GM21723 (cell line): Measurements from ENCODE around the gene DES.
A peak's percentile ranks its signal among the peaks of the same experiment; 100 is the strongest.
"Not testable (repeated sequence)": the region's sequence is repeated elsewhere in the genome, so short reads cannot be mapped to it uniquely, and the experiment has no call there.

Experiments
- ATAC-seq: cut with Tn5 transposase; IDR thresholded peaks from one replicate; pipeline ENCODE4 v1.9.1; 2021; ENCODE audit warnings: mild to moderate bottlenecking, moderate library complexity; ENCODE audit not compliant: unreplicated experiment

The DES gene

GRCh38 chr2:219399716-219400478 is 18.3 kb upstream of the DES start:
- ATAC-seq, result no peak

GRCh38 chr2:219400562-219400961 is 17.6 kb upstream of the DES start:
- ATAC-seq, result no peak

DNA sequence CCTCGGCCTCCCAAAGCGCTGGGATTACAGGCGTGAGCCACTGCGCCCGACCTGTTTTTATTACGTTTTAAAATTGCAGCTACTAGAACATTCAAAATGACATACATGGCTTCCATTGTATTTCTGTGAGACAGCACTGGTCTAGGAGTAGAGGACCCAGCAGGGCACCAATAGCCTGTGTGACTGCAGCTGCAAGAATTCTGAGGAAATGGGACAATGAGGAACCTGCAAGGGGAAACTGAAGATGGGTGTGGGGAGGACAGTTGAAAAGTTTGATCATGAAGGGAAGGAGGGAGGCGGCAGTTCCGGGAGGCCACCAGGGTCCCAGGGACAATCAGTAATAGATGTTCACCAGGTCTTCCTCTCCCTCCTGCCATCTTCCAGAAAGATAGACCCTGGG is 16.6 kb upstream of the DES start:
- no peak for ATAC-seq

DNA sequence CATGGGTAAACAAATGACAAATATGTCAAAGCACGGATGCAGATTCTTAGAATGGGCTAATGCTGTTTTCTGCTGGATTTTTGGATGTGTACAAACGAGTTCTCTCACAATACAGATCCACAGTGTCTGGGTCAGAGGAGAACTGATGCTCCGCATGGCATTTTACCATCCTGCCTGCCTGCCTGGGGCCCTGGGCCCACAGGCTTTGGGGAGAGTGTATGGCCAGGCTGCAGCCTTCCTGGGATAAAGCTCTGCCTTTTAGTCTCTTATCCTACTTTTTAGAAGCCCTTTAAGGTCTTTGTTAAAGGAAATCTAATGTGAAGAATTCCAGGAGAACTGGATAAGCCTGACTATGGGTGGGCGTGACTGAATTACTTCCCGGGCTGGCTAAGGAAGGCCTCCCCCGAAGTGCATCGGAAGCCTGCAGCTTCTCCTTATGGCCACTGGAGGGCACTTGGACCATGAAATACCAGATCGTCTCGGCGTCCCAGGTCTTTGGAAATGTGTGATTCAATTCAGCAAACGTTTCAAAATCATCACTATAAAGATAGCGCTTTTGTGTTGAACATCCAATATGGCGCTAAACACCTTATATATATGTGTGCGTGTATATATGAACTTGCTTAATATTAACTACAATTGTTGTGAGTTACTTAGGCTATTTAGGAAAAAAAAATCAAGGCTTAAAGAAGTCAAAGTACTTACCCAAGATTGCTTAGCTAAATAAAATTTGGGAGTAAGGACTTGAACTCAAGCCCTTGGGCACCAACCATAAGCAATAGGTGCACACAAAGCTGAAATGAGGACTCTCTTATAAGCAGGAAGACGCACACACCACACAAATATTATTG is 15.3 kb upstream of the DES start:
- ATAC-seq, result peak; percentile 89

GRCh38 chr2:219403861-219404260 is 14.3 kb upstream of the DES start:
- no peak for ATAC-seq

DNA sequence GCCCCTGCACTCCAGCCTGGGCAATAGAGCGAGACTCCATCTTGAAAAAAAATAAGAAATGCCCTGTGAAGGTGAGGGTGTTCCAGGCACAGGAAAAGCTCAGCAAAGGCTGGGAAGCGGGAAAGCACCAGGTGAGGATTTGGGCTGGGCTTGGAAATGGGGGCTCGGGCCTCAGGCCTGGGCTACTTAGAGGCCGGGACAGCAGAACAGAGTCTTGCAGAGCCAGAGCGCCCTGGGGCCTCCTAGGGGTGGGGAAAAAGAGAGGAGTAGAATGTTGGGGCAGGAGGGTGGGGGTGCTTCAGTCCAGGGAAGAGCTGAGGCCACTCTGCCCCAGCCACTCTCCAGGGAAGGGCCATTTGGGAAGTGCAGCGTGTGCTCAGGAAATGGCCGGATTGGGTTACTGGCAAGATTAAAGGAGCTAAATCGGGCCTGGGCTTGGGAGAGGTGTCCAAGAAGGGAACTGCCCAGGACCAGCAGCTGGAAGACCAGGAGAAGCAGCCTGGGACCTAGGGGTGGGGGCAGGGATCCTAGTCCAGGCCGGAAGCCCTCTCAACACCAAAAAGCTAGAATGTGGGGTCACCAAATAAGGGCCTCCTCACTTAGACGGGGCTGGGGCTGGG is 13.8 kb upstream of the DES start:
- ATAC-seq, result no peak

GRCh38 chr2:219404954-219405353 is 13.2 kb upstream of the DES start:
- no peak for ATAC-seq

GRCh38 chr2:219405451-219405850 is 12.7 kb upstream of the DES start:
- ATAC-seq, result no peak

GRCh38 chr2:219405958-219406860 is 12.0 kb upstream of the DES start:
- no peak for ATAC-seq

GRCh38 chr2:219406861-219407230 is 11.3 kb upstream of the DES start:
- ATAC-seq, result no peak

- not testable (repeated sequence) for ATAC-seq
Measured at GRCh38 chr2:219407343-219407742, 10.8 kb upstream of the DES start.

DNA sequence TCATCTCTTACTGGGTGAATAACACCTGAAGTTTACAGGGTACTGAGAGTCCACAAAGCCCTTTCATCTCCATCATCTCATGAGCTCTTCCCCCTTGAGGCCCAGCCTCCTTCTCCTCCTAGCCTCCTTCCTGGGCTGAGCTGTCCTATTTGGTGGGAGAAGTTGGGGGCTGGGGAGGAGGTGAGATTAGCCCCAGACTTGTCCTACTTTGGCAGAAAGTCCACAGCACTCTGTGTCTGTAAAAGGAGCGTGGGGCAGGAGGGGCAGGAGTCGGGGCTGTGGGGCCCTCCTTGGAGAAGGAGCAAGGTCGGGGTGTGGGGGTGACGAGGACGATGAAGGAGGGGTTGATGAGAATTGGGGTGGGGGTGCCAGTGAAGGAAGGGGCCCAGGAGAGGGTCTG is 10.0 kb upstream of the DES start:
- no peak for ATAC-seq

DNA sequence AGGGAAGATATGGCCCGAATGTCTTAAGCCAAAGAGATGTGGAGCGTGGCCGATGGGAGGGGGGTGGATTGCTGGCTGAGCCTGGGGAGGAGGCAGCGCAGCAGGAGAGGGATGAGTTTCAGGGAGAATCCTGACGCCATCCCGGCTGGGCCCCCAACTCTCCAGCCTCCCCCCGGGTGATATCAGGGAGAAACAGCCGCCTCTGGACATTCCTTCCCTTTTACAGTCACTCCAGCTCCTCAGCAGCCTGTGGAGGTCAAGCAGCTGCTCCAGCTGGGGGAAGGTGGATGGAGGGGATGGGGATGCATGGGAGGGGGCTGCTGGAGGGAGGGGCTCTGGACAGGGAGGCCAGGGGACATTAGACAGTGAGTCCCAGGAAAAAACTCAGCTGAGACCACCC is 9.5 kb upstream of the DES start:
- no peak for ATAC-seq

- ATAC-seq, result no peak
Measured at GRCh38 chr2:219409619-219410018, 8.6 kb upstream of the DES start.

GRCh38 chr2:219410390-219410789 is 7.8 kb upstream of the DES start:
- no peak for ATAC-seq

DNA sequence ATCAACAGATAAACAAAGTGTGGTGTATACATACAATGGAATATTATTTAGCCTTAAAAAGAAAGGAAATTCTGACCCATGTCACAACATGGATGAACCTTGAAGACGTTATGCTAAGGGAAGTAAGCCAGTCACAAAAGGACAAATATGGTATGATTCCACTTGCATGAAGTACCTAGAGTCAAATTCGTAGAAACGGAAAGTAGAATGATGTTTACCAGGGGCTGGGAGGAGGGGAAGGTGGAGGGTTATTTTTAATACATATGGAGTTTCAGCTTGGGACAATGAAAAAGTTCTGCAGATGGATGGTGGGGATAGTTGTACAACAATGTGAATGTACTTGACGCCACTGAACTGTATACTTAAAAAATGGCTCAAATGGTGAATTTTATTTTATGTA is 3.3 kb upstream of the DES start:
- ATAC-seq, result no peak

- no peak for ATAC-seq
Measured at GRCh38 chr2:219415580-219416234, 2.5 kb upstream of the DES start.

GRCh38 chr2:219416235-219416602 is 2.0 kb upstream of the DES start:
- no peak for ATAC-seq

GRCh38 chr2:219416938-219417337 is 1.2 kb upstream of the DES start:
- no peak for ATAC-seq

DNA sequence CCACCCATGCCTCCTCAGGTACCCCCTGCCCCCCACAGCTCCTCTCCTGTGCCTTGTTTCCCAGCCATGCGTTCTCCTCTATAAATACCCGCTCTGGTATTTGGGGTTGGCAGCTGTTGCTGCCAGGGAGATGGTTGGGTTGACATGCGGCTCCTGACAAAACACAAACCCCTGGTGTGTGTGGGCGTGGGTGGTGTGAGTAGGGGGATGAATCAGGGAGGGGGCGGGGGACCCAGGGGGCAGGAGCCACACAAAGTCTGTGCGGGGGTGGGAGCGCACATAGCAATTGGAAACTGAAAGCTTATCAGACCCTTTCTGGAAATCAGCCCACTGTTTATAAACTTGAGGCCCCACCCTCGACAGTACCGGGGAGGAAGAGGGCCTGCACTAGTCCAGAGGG is 803 bp upstream of the DES start:
- no peak for ATAC-seq

GRCh38 chr2:219419012-219419324 is 791 bp downstream of the DES start:
- no peak for ATAC-seq
